ENCODE measurements around the gene ALOXE3. TPM values are rescaled to one million over a fixed set of nuclear protein-coding genes. Genes with fewer than 3 reads are reported as not detected.

Gene ALOXE3
- total RNA-seq, 1 donor from 2014 or later: not detected

- H3K4me3 Mint-ChIP-seq: no peak overlapping the region
- no peaks in the 10 kb centered on the region for H3K36me3 Mint-ChIP-seq (ENCODE audit: low read depth)
- H3K27me3 Mint-ChIP-seq: peaks cover 7% of the 10 kb centered on the region
- intact Hi-C loops (cut with micrococcal nuclease): no loop called here
- ChIA-PET CTCF (interaction anchor here (1.0 to 1.2 kb wide), 2 partner anchors 14 to 23 kb away, joined by 3 to 5 read pairs; no protein-coding TSS in a partner anchor), POLR2A (interaction anchor here (0.6 kb wide), 2 partner anchors 40 to 47 kb away, joined by 5 read pairs; no protein-coding TSS in a partner anchor)
- H3K4me1 Mint-ChIP-seq: peaks cover 17% of the 10 kb centered on the region
- TF ChIP-seq CTCF (IDR thresholded peaks at IDR 0.05): no peak
- H3K9me3 Mint-ChIP-seq: no peaks in the 10 kb centered on the region
- DNase-seq: no peak
- ATAC-seq (ENCODE audit: low read depth): no peak
- H3K27ac Mint-ChIP-seq: no peak overlapping the region
Measured at GRCh38 chr17:8096541-8096940, 21.8 kb downstream of the ALOXE3 start.

GRCh38 chr17:8095361-8095760 lies 23.0 kb downstream of the ALOXE3 start:
- ATAC-seq (ENCODE audit: low read depth) (no peak), DNase-seq (no peak)
- Mint-ChIP-seq H3K4me3 (no peak overlapping the region), H3K36me3 (ENCODE audit: low read depth) (peaks cover 2% of the 10 kb centered on the region), H3K27me3 (peaks cover 7% of the 10 kb centered on the region), H3K9me3 (no peaks in the 10 kb centered on the region), H3K4me1 (peaks cover 28% of the 10 kb centered on the region), H3K27ac (no peak overlapping the region)
- no peak for TF ChIP-seq CTCF (IDR thresholded peaks at IDR 0.05)
- intact Hi-C loops (cut with micrococcal nuclease): loop anchor here (2.0 kb wide), 1 partner anchor 15 kb away; no protein-coding TSS in a partner anchor
- ChIA-PET POLR2A (interaction anchor here (2.7 kb wide), 1 partner anchor 78 kb away, joined by 12 read pairs; no protein-coding TSS in a partner anchor), CTCF (interaction anchor here (1.0 to 6.0 kb wide), 5 partner anchors 10 to 22 kb away, joined by 5 to 46 read pairs (median 37); no protein-coding TSS in a partner anchor)

DNA sequence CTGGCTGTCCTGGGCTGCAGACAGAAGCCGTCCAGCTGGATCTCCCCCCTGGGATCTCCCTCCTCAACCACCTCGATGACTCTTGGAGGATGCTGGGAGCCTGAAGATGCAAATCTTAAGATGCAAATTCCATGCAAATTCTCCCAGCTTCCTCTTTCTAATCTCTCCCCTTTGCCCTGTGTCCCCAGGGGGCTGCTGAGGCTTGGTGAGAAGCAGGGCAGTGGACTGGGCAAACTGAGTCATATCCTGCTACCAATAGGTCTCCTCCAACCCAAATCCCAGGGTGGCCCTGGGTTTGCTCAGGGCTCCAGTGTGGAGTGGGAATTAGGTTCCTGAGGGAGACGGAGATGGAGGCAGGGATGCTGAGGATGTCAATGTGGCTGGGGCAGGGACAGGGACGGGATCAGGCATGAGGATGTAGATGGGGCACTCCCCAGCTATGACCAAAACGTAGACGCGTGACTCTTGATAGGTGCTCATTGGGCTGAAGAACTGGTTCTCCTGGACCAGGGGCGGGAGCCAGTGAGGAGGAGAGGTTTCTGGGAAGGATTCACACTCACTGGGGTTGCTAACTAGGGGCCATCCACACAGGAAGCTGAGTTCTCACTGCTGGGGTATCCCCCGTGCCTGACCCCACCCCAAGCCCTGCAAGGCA lies 27.2 kb downstream of the ALOXE3 start:
- peak; percentile 90 for ATAC-seq (ENCODE audit: low read depth)
- peaks cover 46% of the 10 kb centered on the region for H3K4me1 Mint-ChIP-seq
- peaks cover 2% of the 10 kb centered on the region for H3K36me3 Mint-ChIP-seq (ENCODE audit: low read depth)
- TF ChIP-seq CTCF (IDR thresholded peaks at IDR 0.05): no peak
- H3K27ac Mint-ChIP-seq: peak overlapping the region; percentile 95
- intact Hi-C loops (cut with micrococcal nuclease): loop anchor here (1.0 to 2.0 kb wide), 4 partner anchors 11 to 48 kb away; no protein-coding TSS in a partner anchor
- peaks cover 7% of the 10 kb centered on the region for H3K27me3 Mint-ChIP-seq
- no peaks in the 10 kb centered on the region for H3K9me3 Mint-ChIP-seq
- ChIA-PET POLR2A (interaction anchor here (0.5 to 4.1 kb wide), 25 partner anchors 9 to 1450 kb away, joined by 3 to 46 read pairs (median 7); partner anchors contain the start of genes ALOXE3, CTC1, NAA38 and PFAS), CTCF (interaction anchor here (0.7 to 6.0 kb wide), 17 partner anchors 8 to 209 kb away, joined by 3 to 46 read pairs (median 5); no protein-coding TSS in a partner anchor)
- DNase-seq: peak; percentile 71
- peak overlapping the region; percentile 80 for H3K4me3 Mint-ChIP-seq

- POLR2A ChIA-PET: interaction anchor here (0.5 to 4.1 kb wide), 7 partner anchors 29 to 344 kb away, joined by 3 to 46 read pairs (median 10); partner anchors contain the start of genes ALOXE3, NAA38 and PFAS
- CTCF ChIA-PET: interaction anchor here (1.0 to 6.0 kb wide), 9 partner anchors 11 to 99 kb away, joined by 3 to 45 read pairs (median 3); partner anchors contain the start of gene HES7
- peaks cover 3% of the 10 kb centered on the region for H3K27me3 Mint-ChIP-seq
- peaks cover 46% of the 10 kb centered on the region for H3K4me1 Mint-ChIP-seq
- ATAC-seq (ENCODE audit: low read depth) (no peak), DNase-seq (no peak)
- H3K27ac Mint-ChIP-seq: no peak overlapping the region
- peaks cover 2% of the 10 kb centered on the region for H3K36me3 Mint-ChIP-seq (ENCODE audit: low read depth)
- H3K9me3 Mint-ChIP-seq: no peaks in the 10 kb centered on the region
- no peak for TF ChIP-seq CTCF (IDR thresholded peaks at IDR 0.05)
- H3K4me3 Mint-ChIP-seq: no peak overlapping the region
- intact Hi-C loops (cut with micrococcal nuclease): loop anchor here (2.0 kb wide), 1 partner anchor 17 kb away; no protein-coding TSS in a partner anchor
Measured at GRCh38 chr17:8089728-8090127, 28.6 kb downstream of the ALOXE3 start.

GRCh38 chr17:8087952-8088230 lies 30.4 kb downstream of the ALOXE3 start:
- no peak for TF ChIP-seq CTCF (IDR thresholded peaks at IDR 0.05)
- H3K4me1 Mint-ChIP-seq: peaks cover 40% of the 10 kb centered on the region
- no peak overlapping the region for H3K27ac Mint-ChIP-seq
- no peaks in the 10 kb centered on the region for H3K27me3 Mint-ChIP-seq
- ChIA-PET CTCF (interaction anchor here (1.0 to 1.7 kb wide), 4 partner anchors 9 to 20 kb away, joined by 3 to 5 read pairs (median 3); no protein-coding TSS in a partner anchor), POLR2A (interaction anchor here (0.6 to 1.9 kb wide), 5 partner anchors 69 to 763 kb away, joined by 3 to 24 read pairs (median 9); no protein-coding TSS in a partner anchor)
- DNase-seq: no peak
- ATAC-seq (ENCODE audit: low read depth): no peak
- H3K36me3 Mint-ChIP-seq (ENCODE audit: low read depth): peaks cover 2% of the 10 kb centered on the region
- intact Hi-C loops (cut with micrococcal nuclease): no loop called here
- H3K4me3 Mint-ChIP-seq: no peak overlapping the region
- no peaks in the 10 kb centered on the region for H3K9me3 Mint-ChIP-seq

All from activated B cell treated with CpG ODN at 0.5 μM for 24 hours (primary cell).